HG03097 (cell line): Measurements from ENCODE around the gene NOL6.

Experiments used
- ATAC-seq: cut with Tn5 transposase; IDR thresholded peaks from one replicate; pipeline ENCODE4 v1.9.1; 2021; ENCODE audit not compliant: unreplicated experiment, low FRiP score

Gene NOL6

GRCh38 chr9:33453999-33454660 lies 19.6 kb downstream of the NOL6 start:
- no peak for ATAC-seq

- ATAC-seq: no peak
Measured at GRCh38 chr9:33453286-33453860, 20.4 kb downstream of the NOL6 start.

GRCh38 chr9:33452828-33453271 lies 20.9 kb downstream of the NOL6 start:
- no peak for ATAC-seq

- ATAC-seq: no peak
Measured at GRCh38 chr9:33450621-33451146, 23.0 kb downstream of the NOL6 start.

- no peak for ATAC-seq
Measured at GRCh38 chr9:33449715-33450114, 24.0 kb downstream of the NOL6 start.

- ATAC-seq: no peak
Measured at GRCh38 chr9:33447799-33448553, 25.7 kb downstream of the NOL6 start.

- no peak for ATAC-seq
Measured at GRCh38 chr9:33446946-33447798, 26.6 kb downstream of the NOL6 start, which contains the start of gene AQP3. Gene AQP3 (minus strand): TSS chr9:33447593. CDS start chr9:33447530, 63 bp downstream.

- ATAC-seq: peak; percentile 80
Measured at GRCh38 chr9:33446240-33446945, 27.3 kb downstream of the NOL6 start.

GRCh38 chr9:33445389-33446239 lies 28.1 kb downstream of the NOL6 start:
- no peak for ATAC-seq

- ATAC-seq: no peak
Measured at GRCh38 chr9:33443464-33444154, 30.1 kb downstream of the NOL6 start.

- ATAC-seq: no peak
Measured at GRCh38 chr9:33443047-33443446, 30.7 kb downstream of the NOL6 start.

GRCh38 chr9:33442125-33442524 lies 31.6 kb downstream of the NOL6 start:
- no peak for ATAC-seq

GRCh38 chr9:33440609-33441008 lies 33.1 kb downstream of the NOL6 start:
- ATAC-seq: no peak

GRCh38 chr9:33440204-33440603 lies 33.5 kb downstream of the NOL6 start:
- no peak for ATAC-seq

- no peak for ATAC-seq
Measured at GRCh38 chr9:33439731-33440130, 34.0 kb downstream of the NOL6 start.

- no peak for ATAC-seq
Measured at GRCh38 chr9:33438926-33439680, 34.6 kb downstream of the NOL6 start.

GRCh38 chr9:33437898-33438297 lies 35.8 kb downstream of the NOL6 start:
- ATAC-seq: no peak

GRCh38 chr9:33437205-33437604 lies 36.5 kb downstream of the NOL6 start:
- no peak for ATAC-seq
